Peyer's patch (tissue), 4 donors: ENCODE measurements around the gene MYO9B. TPM values are rescaled to one million over a fixed set of nuclear protein-coding genes. Genes with fewer than 3 reads are reported as not detected.

ENCODE experiments used
- DNase-seq, 3 donors: peaks; one replicate each; pipeline ENCODE4 v3.0.0-alpha.2; 2017 to 2019
- H3K27ac ChIP-seq, 4 donors: fragments of 200-600 bp; sonication (generic); one replicate each; pipeline ENCODE4 v1.5.1; 2016 to 2019
- H3K27me3 ChIP-seq, 2 donors: fragments of 200-600 bp; sonication (generic); one replicate each; pipeline ENCODE4 v1.5.1; 2019
- H3K36me3 ChIP-seq, 3 donors: fragments of 200-600 bp; sonication (generic); one replicate each; pipeline ENCODE4 v1.5.1; 2016 to 2019
- H3K4me1 ChIP-seq, 4 donors: fragments of 200-600 bp; sonication (generic); one replicate each; pipeline ENCODE4 v1.5.1; 2016 to 2019
- H3K4me3 ChIP-seq, 4 donors: fragments of 200-600 bp; sonication (generic); 1 replicate in 3 of 4; 2 replicates in 1 of 4; pipeline ENCODE4 v1.5.1; 2016 to 2019; ENCODE audit warnings: mild to moderate bottlenecking in 1 of 4
- H3K9me3 ChIP-seq, 4 donors: fragments of 200-600 bp; sonication (generic); one replicate each; pipeline ENCODE4 v1.5.1; 2016 to 2019; ENCODE audit warnings: mild to moderate bottlenecking in 1 of 4
- CTCF ChIP-seq, 6 experiments: fragments of 450-650 bp in 4 of 6; fragments of 200-600 bp in 2 of 6; sonication (generic) in 1 of 6; IDR thresholded peaks; one replicate each; pipeline ENCODE4 v1.5.1; 2017 to 2019; ENCODE audit warnings: antibody characterized with exemption in 6 of 6, mild to moderate bottlenecking in 3 of 6, moderate library complexity in 1 of 6
- POLR2A ChIP-seq, 2 donors: fragments of 450-650 bp; IDR thresholded peaks; one replicate each; pipeline ENCODE4 v1.5.1; 2017; ENCODE audit warnings: antibody characterized with exemption in 2 of 2, mild to moderate bottlenecking in 2 of 2, moderate library complexity in 2 of 2
- total RNA-seq, 4 donors: library from RNA; depleted of rRNA; stranded (reverse); fragments of >200 nt; gene quantifications; one replicate each; pipeline ENCODE4 v1.1.0, GENCODE V29; 2016

Gene MYO9B
- total RNA-seq, 4 donors from 2014 or later: 65.3 to 578 (median 143) TPM

DNA sequence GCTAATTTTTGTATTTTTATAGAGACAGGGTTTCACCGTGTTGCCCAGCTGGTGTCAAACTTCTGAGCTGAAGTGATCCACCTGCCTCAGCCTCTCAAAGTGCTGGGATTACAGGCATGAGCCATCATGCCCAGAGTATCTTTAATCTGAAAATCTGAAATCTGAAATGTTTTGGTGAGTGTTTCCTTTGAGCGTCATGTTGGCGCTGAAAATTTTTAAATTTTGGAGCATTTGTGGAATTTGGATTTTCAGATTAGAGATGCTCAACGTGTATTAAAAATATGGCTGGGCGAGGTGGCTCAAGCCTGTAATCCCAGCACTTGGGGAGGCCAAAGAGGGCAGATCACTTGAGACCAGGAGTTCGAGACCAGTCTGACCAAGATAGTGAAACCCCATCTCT lies 43.8 kb upstream of the MYO9B start:
- Histone ChIP-seq H3K36me3 (no peaks in the 10 kb centered on the region), H3K4me1 (peaks cover 0 to 4% (median 0%) of the 10 kb centered on the region in 4 donors), H3K9me3 (no peaks in the 10 kb centered on the region), H3K4me3 (no peak overlapping the region), H3K27ac (no peak overlapping the region), H3K27me3 (peaks cover 0 to 9% of the 10 kb centered on the region in 2 donors)
- no peak for TF ChIP-seq CTCF (IDR thresholded peaks at IDR 0.05)
- TF ChIP-seq POLR2A (IDR thresholded peaks at IDR 0.05): no peak
- no peak for DNase-seq

DNA sequence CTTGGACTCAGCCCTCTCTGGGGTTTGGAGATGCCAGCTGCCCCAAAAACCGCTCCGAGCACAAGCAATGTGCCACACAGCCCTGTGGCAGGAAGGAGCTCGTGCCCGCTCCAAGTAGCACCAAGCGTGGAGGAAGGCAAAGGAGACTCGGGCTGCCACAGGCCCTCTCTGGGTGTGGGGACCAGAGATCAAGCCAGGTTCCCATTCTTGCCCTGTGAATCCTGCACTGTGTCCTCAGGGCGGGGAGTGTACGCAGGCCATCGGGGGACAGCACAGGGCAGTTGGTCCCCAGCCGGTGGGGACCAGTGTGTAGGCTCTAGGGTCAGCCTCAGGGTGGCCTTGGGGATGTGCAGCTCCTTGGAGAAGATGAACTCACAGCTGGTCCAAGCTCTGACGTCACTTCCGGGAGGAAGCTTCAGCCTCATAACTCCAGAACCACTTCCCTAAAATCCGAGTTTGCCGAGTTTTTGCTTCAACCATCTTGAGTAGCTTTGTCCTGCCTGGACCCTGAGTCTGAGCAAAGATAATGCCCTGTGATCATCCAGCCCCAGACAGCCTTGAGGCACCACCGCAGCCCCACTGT lies 39.6 kb upstream of the MYO9B start:
- H3K27me3 ChIP-seq: no peaks in the 10 kb centered on the region
- TF ChIP-seq CTCF (IDR thresholded peaks at IDR 0.05) (no peak), POLR2A (IDR thresholded peaks at IDR 0.05) (no peak)
- DNase-seq: peak in 1 of 3 donors; percentile 52

DNA sequence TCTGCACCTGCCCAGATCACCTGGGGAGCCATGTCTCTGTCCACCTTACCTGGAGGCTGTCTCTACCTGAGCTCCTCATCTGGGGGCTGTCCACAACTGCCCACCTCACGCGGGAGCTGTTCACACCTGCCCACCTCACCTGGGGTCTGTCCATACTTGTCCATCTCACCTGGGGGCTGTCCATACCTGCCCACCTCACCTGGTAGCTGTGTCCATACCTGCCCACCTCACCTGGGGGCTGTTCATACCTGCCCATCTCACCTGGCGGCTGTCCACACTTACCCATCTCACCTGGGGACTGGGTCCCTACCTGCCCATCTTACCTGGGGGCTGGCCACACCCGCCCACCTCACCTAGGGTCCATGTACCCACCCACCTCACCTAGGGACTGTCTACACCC lies 38.9 kb upstream of the MYO9B start:
- H3K9me3 ChIP-seq: no peaks in the 10 kb centered on the region
- H3K4me3 ChIP-seq: no peak overlapping the region
- no peaks in the 10 kb centered on the region for H3K4me1 ChIP-seq
- DNase-seq: no peak
- no peaks in the 10 kb centered on the region for H3K27me3 ChIP-seq
- H3K36me3 ChIP-seq: no peaks in the 10 kb centered on the region
- no peak overlapping the region for H3K27ac ChIP-seq
- TF ChIP-seq CTCF (IDR thresholded peaks at IDR 0.05) (no peak), POLR2A (IDR thresholded peaks at IDR 0.05) (no peak)

More for the DNA sequence above, 39.6 kb upstream of the MYO9B start:
- no peaks in the 10 kb centered on the region for H3K4me1 ChIP-seq
- H3K9me3 ChIP-seq: no peaks in the 10 kb centered on the region
- no peak overlapping the region for H3K4me3 ChIP-seq
- H3K27ac ChIP-seq: no peak overlapping the region
- no peaks in the 10 kb centered on the region for H3K36me3 ChIP-seq

GRCh38 chr19:17037184-17037583 lies 38.4 kb upstream of the MYO9B start:
- TF ChIP-seq POLR2A (IDR thresholded peaks at IDR 0.05) (no peak), CTCF (IDR thresholded peaks at IDR 0.05) (no peak)
- Histone ChIP-seq H3K4me1 (no peaks in the 10 kb centered on the region), H3K9me3 (no peaks in the 10 kb centered on the region), H3K27ac (no peak overlapping the region), H3K27me3 (no peaks in the 10 kb centered on the region), H3K4me3 (no peak overlapping the region), H3K36me3 (no peaks in the 10 kb centered on the region)
- DNase-seq: no peak

DNA sequence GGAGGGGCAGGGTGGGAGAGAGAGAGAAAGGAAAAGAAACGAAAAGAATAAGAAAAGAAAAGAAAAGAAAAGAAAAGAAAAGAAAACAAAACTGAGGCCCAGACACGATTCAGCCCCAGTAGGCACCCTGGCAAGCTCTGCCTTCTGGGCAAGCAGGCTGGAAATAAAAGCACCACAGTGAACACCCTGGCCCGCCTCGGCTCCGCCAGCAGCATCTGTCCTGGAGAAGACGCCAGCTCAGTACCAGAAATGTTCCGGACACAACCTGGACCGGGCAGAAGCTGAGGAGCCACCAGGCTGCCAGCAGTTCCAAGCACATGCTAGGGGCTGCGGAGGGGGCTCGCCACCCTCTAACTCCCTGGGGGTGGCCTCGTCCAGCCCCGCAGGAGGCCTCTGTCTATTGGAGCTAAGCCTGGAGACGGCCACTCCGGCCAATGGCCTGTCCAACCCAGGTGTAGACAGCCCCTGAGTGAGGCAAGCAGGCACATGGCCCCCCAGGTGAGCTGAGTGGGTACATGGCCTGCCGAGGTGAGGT lies 37.5 kb upstream of the MYO9B start:
- Histone ChIP-seq H3K4me1 (no peaks in the 10 kb centered on the region), H3K27me3 (no peaks in the 10 kb centered on the region), H3K36me3 (no peaks in the 10 kb centered on the region), H3K9me3 (no peaks in the 10 kb centered on the region), H3K4me3 (no peak overlapping the region), H3K27ac (no peak overlapping the region)
- no peak for DNase-seq
- TF ChIP-seq CTCF (IDR thresholded peaks at IDR 0.05): no peak
- TF ChIP-seq POLR2A (IDR thresholded peaks at IDR 0.05): no peak
